DMS114 treated with DMSO at 0.1 percent for 48 hours (cell line): ENCODE data around the gene SCCPDH.
"Not testable (repeated sequence)": the region's sequence is repeated elsewhere in the genome, so short reads cannot be mapped to it uniquely, and the experiment has no call there.

Experiments used
- DNase-seq: peaks from one replicate; lab custom pipeline; 2025; ENCODE audit not compliant: unreplicated experiment; lab: John Stamatoyannopoulos, UW

The SCCPDH gene

GRCh38 chr1:246703581-246703980, 20.6 kb upstream of the SCCPDH start:
- DNase-seq, result no peak

DNA sequence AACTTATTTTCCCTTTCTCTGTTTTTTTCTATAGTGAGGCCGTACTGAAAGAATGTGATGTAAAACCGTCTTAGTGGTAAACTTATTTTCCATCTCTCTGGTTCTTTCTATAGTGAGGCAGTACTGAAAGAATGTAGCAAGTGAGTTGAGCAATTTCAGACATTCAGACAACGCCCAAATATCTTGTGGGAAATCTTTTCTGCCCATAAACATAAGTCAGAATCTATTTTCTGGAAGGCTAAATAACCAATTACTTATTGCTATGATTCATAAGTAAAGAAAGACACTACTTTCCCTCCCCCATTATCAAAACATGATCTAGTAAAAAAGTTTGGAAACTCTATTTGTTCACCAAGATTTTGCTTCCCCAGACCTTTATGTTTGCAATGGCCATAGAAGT, 18.8 kb upstream of the SCCPDH start:
- no peak for DNase-seq

GRCh38 chr1:246708166-246708565, 16.0 kb upstream of the SCCPDH start:
- DNase-seq, result no peak

DNA sequence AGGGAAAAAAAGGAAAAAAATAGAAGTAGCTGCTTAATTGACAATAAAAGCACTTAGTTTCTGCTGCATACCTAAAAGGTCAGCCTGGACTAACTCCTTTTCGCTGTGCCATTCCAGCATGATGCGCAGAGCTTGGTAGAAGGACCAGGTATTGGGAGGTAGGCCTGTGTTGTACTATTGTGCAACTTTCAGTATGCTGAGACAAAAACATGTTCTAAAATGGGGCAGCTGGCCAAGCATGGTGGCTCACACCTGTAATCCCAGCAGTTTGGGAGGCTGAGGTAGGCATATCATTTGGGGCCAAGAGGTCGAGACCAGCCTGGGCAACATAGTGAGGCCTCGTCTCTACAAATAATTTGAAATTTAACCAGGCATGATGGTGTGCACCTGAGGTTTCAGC, 15.0 kb upstream of the SCCPDH start:
- no peak for DNase-seq

GRCh38 chr1:246709835-246710234, 14.4 kb upstream of the SCCPDH start:
- DNase-seq, result no peak

- DNase-seq, result no peak
Measured at GRCh38 chr1:246711548-246712003, 12.6 kb upstream of the SCCPDH start.

DNA sequence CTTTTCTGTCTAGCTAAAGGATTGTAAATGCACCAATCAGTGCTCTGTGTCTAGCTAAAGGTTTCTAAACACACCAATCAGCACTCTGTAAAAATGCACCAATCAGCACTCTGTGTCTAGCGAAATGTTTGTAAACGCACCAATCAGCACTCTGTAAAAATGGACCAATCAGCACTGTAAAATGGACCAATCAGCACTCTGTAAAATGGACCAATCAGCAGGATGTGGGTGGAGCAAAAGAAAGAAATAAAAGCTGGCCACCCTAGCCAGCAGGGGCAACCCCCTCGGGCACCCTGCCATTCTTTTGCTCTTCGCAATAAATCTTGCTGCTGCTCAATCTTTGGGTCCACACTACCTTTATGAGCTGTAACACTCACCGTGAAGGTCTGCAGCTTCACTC, 11.8 kb upstream of the SCCPDH start:
- not testable (repeated sequence) for DNase-seq

DNA sequence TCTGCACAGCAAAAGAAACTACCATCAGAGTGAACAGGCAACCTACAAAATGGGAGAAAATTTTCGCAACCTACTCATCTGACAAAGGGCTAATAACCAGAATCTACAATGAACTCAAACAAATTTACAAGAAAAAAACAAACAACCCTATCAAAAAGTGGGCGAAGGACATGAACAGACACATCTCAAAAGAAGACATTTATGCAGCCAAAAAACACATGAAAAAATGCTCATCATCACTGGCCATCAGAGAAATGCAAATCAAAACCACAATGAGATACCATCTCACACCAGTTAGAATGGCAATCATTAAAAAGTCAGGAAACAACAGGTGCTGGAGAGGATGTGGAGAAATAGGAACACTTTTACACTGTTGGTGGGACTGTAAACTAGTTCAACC, 4.8 kb upstream of the SCCPDH start:
- DNase-seq, result not testable (repeated sequence)

DNA sequence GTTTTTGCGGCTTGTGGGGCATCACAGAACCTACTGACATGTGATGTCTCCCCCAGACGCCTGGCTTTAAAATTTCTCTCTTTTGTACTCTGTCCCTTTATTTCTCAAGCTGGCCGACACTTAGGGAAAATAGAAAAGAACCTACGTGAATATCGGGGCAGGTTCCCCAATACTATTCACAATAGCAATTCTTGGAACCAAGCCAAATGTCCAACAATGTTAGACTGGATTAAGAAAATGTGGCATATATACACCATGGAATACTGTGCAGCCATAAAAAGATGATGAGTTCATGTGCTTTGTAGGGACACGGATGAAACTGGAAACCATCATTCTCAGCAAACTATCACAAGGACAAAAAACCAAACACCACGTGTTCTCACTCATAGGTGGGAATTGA, 3.4 kb upstream of the SCCPDH start:
- not testable (repeated sequence) for DNase-seq

- DNase-seq, result no peak
Measured at GRCh38 chr1:246722720-246723119, 1.5 kb upstream of the SCCPDH start.

DNA sequence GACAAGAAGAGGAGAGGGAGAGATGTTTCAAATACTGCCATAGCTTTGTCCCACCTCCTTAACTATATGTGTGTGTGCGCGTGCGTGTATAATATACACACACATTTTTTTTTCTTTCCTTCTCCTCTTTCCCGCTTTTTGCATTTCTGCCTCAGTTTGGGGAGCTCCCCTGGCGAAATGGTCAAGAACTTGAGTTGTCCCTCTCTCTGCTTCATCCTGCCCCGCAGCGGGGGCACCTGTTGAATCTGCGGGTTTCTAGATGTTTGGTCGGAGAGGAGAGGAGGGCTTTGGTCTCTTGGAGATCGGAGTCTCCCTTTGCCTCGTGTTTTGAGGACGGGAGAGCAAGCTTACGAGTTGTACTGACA, 504 bp downstream of the SCCPDH start:
- peak; percentile 44 for DNase-seq

DNA sequence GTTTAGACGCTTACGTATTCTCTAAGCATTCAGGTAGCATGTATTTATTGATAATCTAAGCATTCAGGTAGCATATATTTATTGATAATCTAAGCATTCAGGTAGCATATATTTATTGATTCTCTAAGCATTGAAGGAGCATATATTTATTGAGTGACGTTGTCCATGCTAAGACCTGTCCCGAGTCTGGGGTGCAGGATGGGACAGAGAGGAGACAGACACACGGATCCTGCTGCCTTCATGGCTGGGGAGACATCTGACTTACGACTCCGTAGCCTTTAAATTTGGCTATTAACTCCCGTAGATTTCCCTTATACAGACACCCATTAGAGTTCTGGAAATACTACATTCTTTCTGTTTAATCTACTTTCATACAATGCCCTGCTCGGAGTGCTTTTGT, 982 bp downstream of the SCCPDH start:
- no peak for DNase-seq

DNA sequence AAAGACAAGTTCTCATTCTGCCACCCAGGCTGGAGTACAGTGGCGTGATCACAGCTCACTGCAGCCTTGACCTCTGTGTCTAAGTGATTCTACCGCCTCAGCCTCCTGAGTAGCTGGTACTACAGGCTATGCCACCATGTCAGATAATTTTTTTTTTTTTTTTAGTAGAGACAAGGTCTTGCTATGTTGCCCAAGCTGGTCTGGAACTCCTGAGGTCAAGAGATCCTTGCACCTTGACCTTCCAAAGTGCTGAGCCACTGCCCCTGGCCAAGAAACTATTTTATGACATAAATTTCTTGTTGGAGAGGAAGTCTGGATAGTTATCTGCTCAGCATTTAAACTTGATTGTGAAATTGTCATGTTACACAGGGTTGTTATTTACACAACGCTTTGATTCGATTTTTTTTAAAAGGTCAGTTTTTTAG, 2.1 kb downstream of the SCCPDH start:
- no peak for DNase-seq

DNA sequence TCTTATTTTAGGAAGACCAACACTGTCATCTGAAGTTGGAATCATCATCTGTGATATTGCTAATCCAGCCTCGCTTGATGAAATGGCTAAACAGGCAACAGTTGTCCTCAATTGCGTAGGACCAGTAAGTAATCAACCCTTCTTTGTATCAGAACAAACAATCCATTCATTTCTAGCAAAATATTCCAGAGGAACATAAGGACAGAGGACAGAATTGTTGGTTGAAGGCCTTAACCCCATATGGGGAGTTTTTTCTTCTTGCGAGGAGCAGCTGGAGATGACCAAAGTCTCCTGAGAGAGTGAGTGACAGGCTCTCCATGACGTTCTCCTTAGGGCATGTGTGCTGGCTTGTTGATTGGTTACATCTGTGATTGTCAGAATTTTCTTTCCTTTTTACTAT, 2.7 kb downstream of the SCCPDH start:
- no peak for DNase-seq

GRCh38 chr1:246727594-246727993, 3.4 kb downstream of the SCCPDH start:
- no peak for DNase-seq

- DNase-seq, result no peak
Measured at GRCh38 chr1:246728311-246728710, 4.1 kb downstream of the SCCPDH start.

DNA sequence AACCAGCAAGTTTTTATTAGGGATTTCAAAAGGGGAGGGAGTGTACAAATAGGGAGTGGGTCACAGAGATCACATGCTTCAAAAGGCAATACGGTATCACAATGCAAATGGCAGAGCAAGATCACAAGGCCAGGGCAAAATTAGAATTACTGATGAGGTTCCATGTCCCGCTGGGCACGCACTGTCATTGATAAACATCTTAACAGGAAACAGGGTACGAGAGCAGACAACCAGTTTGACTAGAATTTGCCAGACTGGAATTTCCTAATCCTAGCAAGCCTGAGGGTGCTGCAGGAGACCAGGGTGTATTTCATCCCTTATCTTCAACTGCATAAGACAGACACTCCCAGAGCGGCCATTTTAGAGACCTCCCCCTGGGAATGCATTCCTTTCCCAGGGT, 4.8 kb downstream of the SCCPDH start:
- DNase-seq, result not testable (repeated sequence)

DNA sequence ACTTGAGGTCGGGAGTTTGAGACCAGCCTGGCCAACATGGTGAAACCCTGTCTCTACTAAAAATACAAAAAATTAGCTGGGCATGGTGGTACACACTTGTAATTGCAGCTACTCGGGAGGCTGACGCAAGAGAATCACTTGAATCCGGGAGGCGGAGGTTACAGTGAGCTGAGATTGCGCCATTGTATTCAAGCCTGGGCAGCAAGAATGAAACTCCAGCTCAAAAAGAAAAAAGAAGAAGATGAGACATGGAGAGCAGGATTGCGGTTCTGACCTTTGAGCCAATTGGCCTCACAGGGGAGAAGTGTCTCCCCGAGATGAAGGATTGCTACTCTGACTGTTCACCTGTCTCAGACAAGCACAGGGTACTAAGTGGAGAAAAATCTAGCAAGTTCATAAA, 6.6 kb downstream of the SCCPDH start:
- no peak for DNase-seq

DNA sequence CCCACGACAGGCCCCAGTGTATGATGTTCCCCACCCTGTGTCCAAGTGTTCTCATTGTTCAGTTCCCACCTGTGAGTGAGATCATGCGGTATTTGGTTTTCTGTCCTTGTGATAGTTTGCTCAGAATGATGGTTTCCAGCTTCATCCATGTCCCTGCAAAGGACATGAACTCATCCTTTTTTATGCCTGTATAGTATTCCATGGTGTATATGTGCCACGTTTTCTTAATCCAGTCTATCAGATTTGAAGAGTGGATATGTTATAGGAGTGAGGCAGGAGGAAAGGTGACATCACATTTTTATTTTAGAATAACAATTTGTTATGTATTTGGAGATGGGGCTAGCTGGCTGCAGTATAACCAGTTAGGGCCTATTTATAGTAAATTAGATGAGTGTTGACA, 7.7 kb downstream of the SCCPDH start:
- DNase-seq, result not testable (repeated sequence)

GRCh38 chr1:246733704-246734103, 9.5 kb downstream of the SCCPDH start:
- DNase-seq, result no peak

DNA sequence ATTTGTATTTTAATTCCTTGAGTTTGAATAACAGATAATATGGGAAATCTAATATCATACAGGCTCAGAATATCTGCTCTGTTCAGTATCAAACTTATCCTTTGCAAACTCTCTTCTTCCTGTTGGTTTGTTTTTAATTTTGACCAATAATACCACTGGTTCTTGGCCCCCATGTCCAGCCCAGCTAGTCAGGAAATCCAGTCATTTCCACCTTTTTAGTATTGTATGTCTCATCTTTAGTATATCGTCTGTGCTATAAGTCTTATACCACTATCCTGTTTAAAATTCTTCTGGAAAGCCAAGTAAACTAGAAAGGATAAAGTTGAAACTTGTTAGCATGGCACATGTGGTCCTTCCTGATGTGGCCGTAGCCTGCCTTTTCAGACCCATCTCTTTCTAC, 10.7 kb downstream of the SCCPDH start:
- DNase-seq, result no peak

DNA sequence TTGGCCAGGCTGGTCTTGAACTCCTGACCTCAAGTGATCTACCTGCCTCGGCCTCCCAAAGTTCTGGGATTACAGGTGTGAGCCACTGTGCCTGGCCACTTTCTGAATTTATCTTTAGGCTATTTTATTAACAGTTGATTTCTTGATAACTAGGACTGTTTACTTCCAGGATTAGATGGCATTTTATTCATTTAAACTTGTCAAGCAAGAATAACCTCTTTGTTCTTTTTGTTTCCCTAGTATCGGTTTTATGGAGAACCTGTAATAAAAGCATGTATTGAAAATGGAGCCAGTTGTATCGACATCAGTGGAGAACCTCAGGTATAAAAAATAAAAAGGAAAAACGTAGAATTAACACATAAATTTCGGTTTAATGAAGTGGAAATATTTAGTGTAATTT, 11.5 kb downstream of the SCCPDH start:
- no peak for DNase-seq

DNA sequence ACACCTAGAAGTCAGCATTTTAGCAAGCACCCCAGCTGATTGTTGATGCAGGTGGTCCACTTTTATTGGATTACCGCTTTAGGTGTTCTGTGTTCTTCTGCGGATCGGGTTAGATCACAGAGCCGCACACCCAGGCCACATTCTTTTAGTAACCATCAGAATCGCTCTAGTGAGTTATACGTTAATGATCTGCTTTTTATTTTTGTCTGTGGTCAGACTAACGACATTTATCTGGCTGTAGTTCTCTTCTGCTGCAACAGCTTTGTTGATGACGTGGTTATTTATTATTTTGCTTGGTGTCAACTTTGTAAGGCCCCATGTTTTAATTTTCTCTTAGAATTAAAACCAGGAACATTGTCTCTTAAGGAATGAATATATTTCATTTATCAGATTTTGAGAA, 18.2 kb downstream of the SCCPDH start:
- no peak for DNase-seq

DNA sequence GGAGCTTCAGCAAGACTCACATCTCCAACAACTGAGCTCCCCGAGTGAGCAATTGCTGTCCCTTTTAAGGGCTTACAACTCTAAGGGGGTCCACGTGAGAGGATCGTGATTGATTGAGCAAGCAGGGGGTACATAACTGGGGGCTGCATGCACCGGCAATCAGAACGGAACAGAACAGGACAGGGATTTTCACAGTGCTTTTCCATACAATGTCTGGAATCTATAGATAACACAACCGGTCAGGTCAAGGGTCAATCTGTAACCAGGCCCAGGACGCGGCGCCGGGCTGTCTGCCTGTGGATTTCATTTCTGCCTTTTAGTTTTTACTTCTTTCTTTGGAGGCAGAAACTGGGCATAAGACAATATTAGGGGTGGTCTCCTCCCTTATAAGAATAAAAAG, 21.9 kb downstream of the SCCPDH start:
- DNase-seq, result not testable (repeated sequence)
